NCI-H1092 treated with DMSO at 0.1 percent for 48 hours (cell line): ENCODE results near the gene EXOC4.
"Not testable (repeated sequence)": the region's sequence is repeated elsewhere in the genome, so short reads cannot be mapped to it uniquely, and the experiment has no call there.

Source experiments
- DNase-seq: peaks from one replicate; lab custom pipeline; 2025; lab: John Stamatoyannopoulos, UW

EXOC4 gene

DNA sequence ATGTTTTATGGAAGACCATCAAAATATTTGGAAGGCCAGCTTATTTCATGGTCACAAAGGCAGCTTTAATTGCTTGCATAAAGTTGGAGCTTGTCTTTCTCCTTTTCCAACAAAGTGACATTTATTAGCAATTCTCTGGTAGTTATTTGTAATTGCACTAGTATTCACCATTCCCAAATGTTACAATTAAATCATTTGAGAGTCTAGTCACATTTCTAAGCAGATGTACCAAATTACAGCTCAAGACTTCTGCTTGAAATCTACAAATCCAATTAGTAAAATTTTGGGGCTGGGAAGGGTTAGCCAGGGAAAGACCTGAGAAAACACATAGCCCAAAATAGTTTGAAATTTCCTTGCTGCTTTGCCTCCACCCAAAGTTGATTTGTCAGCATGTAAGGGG is 498.2 kb downstream of the EXOC4 start:
- DNase-seq, result no peak

DNA sequence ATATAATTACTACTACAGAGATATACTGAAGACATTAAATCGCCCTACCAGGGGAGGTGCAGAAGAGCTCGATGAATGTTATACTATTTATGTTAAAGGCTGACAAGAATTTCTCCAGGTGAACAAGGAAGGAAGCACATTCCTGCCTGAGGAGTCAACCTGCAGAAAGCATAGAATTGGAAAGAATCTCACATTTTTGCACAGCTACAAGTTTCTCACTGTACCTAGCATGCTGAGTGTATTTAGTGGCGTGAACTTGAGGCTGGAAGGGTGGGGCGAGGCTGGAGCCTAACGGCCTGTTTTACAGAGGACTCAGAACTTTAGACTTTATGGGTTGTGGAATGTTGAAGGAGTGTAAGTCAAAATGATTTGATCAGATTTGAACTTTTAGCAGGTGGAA is 500.6 kb downstream of the EXOC4 start:
- DNase-seq, result no peak

DNA sequence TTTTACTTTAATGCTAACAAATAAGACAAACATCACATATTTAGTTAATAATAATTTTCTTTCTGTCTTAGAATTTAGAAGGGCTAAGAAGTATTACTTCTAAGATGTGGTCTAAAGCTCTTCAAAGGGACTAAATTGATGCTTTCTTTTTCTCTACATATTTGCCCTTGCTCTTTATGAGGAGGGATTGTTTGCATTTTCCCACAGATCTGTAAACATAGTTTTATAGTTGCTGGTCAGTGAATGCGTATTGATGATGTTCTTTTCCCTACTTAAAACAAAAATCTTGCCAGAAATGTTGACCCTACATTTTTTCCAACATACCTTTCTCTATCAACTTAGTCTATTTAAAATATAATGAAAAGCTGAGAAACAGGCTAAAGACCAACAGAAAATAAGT is 501.8 kb downstream of the EXOC4 start:
- DNase-seq, result no peak

DNA sequence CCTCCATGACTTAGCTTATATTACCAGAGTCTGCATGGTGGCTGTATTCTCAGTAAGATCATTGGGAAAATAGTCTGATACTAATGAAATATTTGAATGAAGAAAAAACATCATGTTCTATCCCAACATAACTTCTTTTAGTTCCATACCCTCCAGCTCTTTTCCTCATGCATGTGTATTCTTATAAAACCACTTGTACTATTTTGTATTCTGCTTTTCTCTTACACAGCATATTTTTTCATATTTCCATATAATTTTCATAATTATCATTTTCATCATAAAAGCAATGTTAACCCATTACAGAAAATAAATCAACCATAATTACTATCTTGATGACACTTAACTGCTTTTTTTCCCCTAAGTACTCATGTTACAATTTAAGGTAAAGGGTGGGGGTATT is 503.0 kb downstream of the EXOC4 start:
- DNase-seq, result no peak

DNA sequence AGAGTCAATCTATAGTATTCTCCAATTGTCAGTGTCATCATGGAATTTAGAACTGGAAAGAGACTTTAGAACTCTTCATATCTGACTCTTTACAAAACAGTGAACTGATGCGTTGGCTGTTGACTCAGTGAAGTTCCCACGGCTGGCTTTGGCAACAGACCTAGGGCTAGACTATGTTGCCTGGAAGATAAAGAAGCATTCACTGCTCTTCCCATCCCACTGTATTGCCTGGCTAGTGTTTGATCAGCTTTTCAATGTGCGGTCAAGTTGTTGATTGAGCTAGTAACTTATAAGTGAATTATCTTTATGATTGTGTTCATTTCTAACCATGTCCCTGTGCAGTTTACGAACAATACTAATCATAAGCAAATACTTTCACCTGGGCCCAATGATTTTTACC is 508.6 kb downstream of the EXOC4 start:
- no peak for DNase-seq

DNA sequence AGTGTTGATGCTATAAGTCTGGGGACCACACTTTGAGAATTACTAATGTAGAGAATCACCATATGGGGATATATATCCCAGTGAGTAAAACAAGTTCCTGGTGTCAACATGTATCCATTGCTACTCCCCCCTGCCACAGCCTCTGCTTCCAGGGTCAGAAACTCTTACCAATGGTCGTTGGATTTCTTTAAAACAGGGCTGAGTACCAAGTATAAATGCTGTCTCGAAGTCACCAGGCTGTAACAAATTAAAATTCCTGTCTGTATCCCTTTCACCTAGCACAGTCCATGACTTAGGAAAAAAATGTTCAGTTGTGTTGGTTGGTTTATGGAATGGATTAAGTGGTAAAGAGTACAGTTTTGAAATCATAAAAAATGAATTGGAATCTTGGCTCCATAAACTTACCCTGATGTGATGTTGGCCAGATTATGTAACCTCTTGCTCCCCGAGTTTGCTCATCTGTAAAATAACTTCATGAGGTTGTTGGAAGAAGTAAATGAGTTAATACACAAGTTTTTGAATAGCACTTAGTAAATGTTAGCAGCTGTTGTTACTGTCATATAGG is 510.3 kb downstream of the EXOC4 start:
- no peak for DNase-seq

DNA sequence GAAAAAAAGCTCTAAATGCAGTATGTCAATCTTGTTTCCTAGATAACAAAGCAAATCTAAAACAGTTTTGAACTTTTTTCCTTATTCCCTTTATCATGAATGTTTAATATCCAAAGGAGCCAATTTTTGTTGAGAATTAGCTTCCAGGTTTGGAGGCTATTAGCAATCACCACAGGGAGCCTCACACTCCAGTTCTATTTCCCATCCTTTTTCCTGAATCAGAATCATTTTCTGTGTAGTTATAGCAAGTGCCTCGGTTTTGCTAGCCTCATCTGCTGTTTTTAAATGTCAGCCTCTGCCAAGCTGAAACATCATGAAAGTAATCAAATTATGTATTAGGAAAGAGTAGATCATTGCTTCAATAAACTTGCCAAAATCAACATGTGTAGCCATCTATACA is 516.8 kb downstream of the EXOC4 start:
- no peak for DNase-seq

DNA sequence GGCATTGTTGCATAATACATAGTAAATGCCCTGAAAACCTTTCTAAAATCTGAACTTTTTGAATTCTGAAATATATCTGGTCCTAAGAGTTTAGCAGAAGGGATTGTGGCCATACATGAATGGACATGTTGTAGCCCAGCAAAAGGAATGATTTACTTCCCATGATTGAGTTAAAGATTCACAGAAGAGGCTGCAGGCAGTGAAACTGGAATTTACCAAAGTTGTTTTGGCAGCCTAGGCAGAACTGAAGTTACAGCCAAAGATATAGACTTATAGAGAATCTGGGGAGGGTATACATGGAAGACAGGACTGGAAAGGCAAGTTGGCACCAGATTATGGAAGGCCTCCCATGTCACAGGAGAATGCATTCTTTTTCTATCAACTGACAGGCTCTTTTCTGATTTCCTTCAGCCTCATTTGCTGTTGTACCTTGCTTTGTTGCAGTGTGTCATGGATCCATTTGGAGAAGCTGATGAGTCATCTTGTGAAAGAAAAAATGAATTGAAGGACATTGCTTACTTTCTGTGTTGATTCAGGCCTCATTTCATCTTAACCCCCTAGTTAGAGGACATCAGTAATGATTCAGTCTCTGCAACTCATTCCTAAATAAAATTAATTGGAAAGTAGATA is 518.1 kb downstream of the EXOC4 start:
- no peak for DNase-seq

DNA sequence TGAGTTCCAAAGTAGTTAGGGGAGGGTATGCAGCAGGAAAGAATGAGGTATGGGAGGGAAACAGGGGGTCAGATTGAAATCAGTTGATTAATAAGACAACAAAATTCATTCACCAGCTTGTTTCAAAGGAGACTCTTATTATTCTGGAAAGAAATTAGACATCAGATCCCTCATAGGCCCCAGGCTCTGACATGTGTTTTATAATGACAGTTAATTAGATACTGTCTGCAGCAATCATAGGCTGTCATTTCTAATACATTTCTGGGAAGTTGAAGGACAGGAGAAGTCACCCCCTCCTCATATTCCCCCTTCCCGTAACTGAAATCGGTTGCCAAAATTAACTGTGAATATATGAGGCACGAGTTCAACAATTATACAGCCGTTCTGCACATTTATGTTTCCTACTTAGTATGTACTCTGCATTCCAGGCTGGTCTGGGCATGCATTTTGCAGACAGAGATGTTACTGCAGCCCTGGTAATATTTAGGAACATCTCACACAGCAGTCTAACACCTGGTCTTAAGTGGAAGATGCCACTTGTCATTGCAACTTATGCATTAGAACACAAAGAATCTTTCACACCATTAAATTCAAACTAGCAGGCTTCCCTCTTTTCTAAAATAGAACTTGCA is 519.0 kb downstream of the EXOC4 start:
- DNase-seq, result no peak

DNA sequence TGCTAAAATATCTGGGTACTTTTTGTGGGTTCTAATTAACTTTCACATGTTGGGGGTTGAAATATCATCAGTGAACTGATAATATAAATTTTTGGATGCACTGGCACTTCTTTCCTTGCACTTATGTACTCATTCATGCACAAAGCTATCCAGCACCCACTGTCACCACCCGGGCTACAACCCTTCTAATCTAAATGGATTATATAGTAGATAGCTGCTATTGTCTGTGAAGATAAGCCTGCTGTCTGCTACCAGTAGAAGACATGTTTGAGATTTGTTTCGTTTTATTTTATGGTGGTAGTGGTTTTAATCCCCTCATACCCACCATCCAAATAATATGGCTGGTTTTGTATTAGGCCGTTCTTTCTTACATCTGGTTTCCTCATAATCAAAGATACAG is 520.7 kb downstream of the EXOC4 start:
- no peak for DNase-seq

DNA sequence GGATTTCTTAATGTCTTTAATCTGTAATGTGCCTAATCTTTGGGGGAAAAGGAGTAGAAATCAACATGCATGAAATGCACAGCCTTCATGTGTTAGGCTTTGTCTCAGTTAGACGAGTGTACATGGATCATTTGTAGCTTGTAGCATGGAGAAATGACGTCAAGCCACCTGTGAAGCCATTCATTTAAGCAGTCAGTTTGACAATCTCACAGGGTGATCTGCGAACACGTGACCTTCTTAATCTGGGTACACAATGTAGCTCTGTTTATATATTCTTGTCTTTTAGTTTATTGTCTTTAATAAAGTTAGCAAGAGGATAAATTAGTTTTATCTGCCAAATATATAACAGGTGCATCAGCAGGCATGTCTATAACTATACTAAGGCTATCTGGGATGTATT is 522.3 kb downstream of the EXOC4 start:
- DNase-seq, result no peak

DNA sequence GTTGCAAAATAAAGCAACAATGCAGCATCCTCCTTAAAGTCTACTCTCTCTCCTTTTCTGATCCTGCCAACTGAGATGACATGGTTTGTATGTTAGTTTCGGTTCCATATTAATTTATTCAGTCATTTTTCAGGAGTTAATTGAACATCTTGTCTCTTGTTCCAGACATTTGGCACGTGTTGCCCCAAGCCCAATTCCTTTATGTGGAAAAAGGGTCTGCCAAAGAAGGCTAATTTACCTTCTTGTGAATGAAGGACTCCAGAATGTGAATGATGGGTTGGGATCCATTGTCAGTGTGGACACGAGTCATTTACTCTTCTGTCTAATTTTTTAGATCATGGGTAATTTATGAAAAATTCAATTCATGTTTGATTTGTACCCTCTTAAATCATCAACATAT is 523.4 kb downstream of the EXOC4 start:
- DNase-seq, result peak; percentile 28

DNA sequence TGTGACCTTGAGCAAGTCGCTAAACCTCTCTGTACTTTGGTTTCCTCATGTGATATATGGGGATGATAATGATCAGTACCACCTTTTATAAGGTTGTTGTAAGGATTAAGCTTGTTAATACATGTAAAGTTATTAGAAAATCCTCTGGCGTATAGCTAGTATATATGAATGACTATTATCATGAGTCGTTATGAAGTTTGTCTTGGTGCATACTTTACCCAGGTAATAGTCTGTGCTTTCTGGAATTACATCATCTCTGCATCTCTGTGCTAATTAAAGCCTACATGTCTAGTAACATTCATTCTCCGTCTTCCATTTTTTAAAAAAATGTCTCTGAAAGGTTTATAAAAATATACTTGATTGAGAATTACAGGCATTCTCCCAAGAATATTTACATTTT is 524.8 kb downstream of the EXOC4 start:
- DNase-seq, result no peak

DNA sequence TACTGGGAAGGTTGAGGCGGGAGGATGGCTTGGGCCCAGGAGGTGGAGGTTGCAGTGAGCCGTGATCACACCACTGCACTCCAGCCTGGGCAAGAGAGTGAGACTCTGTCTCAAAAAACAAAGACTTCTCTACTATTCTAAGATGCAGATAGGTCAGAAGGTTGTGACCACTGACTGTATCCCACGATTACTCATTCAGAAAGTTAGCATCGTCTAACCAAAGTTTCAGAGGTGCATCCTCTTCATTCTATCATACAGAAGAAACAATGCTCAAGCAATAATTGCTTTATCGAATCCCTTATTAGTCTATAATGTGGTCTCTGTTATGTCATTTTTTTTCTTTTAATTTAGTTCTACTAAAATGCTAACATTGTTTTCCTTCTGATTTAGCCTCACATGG is 525.6 kb downstream of the EXOC4 start:
- no peak for DNase-seq

DNA sequence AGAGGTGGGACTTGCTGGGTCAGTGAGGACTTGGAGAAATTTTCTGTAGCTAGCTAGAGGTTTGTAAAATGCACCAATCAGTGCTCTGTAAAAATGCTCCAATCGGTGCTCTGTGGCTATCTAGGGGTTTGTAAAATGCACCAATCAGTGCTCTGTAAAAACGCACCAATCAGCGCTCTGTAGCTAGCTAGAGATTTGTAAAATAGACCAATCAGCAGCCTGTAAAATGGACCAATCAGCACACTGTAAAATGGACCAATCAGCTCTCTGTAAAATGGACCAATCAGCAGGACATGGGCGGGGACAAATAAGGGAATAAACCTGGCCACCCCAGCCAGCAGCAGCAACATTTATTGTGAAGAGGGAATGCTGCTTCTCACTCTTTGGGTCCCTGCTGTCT is 526.7 kb downstream of the EXOC4 start:
- not testable (repeated sequence) for DNase-seq

DNA sequence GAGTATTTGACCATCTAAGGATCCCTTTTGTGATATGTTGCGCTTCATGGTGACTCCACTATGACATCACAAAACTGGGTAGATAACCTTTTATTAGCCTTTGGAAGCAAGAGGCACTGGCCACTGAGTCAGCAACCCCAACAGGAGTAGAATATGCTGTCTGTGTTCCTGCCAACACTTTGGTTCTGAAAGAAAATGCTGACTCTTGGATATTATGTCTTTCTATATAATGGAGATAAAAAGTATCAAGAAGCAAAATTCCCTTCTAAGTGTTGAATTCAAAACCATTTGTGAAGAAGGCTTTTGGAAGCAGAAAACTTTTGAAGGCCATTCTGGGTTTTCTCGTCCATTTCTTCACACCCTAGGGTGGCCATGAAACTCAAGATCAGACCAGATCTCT is 528.0 kb downstream of the EXOC4 start:
- DNase-seq, result no peak

DNA sequence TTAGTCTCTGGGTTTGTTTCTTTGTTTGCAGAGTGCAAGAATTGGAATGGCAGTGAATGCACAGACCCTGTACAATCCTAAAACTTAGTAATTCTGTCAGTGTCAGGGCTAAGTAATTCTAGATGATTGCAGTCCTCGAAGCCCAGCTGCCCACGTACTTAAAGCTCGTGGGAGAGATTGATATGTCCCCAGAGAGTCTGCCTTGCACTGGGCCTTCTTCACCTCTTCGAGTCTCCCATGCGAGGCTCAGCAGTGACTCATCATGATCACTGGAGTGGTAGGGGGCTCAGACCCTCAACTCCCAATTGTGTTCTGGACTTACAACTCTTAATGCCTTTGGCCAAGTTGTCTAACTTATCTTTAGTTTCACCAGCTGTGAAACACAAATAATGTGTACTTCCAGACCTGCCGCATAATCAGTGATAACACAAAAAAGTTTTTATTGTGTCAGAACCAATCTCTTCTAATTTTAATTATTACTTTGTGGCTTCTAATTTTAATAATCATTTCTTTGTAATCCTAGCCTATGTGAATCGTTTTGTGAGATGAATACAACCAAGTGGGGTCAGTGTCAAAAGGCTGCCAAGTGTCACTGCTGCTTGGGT is 528.7 kb downstream of the EXOC4 start:
- DNase-seq, result no peak

DNA sequence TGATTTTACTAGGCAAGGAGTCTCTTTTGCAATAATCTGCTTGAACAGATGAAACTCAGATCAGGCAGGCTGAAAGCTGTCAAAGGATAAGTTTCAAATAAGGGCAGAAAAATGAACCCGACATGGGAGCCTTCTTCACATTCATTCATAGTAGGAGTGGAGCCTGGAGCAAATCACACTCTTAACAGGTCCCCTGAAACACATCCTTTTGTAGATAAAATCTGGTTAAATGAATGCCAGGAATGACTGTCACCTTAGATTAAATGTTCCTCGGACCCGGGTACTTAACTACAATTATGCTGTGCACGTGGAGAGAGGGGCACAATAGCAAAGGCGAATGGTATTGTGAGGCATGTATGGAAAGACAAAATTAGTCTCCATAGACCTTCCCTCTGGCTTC is 529.6 kb downstream of the EXOC4 start:
- DNase-seq, result no peak

DNA sequence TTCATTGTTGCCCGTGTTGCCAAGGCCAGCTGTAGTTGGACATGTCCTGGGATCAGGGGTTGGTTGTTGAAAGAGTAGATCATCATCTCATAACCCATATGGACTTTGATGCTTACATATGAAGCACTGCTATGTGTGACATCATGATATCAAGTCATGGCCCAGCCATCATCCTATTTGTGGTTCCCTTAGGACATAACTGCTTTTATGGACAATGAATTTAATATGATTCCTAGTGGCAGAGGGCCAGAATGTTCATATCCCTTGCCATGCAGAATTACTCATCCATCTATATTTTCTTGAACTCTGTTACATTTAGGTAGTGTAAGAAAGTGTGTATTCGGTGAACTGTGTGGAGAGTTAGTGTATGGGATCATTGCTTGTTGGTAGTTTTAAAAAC is 530.4 kb downstream of the EXOC4 start:
- DNase-seq, result no peak

DNA sequence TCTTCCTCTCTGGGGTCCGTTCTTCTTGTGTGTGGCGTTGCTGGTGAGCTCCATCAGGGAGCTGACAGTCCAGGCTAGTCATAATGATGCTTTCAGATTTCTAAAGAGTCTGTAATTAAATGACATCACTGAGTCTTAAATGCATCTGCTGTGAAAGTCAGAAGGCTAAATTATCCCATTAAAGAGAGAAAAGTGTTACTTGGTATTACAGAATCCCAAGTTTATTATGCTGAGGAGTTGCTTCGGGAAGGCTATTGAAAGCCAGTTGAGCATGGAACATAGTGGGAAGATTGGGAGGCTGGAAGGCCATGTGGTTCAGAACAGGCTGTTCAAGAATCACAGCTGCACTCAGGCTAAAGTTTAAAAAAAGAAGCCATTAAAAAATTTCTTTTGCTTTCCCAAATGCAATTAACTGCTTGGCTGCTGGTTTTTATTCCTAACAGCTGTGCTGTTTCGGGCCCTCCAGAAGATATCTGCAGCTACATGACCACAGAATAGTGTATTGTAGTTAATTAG is 531.7 kb downstream of the EXOC4 start:
- no peak for DNase-seq

DNA sequence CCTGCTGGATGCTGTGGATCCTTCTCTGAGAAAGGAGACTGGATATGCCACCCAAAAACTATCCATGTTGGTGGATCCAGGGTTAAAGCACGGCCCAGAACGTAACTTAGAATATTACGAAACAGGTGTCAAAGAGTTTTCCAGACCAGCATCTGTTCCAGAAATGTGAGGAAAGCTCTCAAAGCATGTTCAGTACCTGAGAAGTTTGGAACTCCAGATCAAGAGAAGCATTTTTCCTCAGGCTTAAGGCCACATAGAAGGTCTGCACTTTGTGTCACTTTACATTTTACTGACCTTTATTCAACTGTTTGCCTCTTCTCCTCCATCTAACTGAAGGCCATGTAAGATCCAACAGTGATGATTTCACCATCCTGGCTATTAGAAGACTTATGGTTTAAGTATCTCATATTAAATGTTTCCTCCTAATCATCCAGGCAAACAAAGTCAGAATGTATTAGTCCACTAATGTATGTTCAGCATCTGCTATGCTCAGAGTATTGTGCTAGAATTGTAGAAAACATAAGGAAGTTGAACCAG is 533.6 kb downstream of the EXOC4 start:
- no peak for DNase-seq

DNA sequence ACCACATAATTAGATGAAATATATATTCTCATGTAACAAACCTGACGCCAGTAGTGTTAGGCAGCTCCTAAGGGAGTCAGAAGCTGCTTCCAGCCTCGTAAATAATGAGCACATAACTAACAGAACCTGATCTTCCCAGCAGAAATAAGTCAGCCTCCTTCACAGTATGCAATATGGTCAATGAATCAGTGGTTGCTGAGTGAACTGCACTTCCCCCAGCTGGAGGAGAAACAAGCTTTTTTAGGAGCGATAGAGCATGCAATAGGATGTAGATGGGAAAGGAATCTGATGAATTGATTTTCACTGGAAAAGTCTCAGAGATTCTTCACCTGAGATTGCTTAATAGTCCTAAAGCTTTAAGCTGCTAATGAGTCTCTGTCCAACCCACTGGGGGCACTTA is 537.1 kb downstream of the EXOC4 start:
- DNase-seq, result no peak

DNA sequence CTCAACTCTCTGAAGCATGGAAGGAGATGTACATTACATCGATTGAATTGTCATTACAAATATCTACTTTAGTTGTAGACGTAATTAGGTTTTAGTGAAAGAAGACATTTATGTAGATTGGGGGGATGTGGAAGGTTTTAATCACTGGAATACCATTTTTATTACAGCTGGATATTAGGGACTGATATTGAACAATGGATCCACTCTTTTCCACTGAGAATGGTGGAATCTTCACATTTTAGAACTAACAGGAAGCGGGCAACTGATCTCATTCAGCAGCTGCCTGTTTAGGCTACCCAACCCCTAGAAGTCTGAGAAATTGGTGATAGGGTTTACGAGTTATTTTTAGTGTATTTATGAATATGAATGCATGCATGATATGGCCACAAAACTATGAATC is 538.0 kb downstream of the EXOC4 start:
- DNase-seq, result no peak
